Subcutaneous preadipocyte (primary cell): ENCODE data around the gene CABP7. TPM values are rescaled to one million over a fixed set of nuclear protein-coding genes. Genes with fewer than 3 reads are reported as not detected.

ENCODE experiments used
- small RNA-seq: library from RNA; depleted of rRNA; stranded (forward); fragments of <200 nt; gene quantifications from one replicate; pipeline ENCODE3, GENCODE V24; 2012
- total RNA-seq: library from RNA; depleted of rRNA; stranded (reverse); fragments of >200 nt; gene quantifications from 2 replicates; pipeline ENCODE4 v1.2.3, GENCODE V29; 2012

Gene CABP7
- not detected in 2 replicates for total RNA-seq

DNA sequence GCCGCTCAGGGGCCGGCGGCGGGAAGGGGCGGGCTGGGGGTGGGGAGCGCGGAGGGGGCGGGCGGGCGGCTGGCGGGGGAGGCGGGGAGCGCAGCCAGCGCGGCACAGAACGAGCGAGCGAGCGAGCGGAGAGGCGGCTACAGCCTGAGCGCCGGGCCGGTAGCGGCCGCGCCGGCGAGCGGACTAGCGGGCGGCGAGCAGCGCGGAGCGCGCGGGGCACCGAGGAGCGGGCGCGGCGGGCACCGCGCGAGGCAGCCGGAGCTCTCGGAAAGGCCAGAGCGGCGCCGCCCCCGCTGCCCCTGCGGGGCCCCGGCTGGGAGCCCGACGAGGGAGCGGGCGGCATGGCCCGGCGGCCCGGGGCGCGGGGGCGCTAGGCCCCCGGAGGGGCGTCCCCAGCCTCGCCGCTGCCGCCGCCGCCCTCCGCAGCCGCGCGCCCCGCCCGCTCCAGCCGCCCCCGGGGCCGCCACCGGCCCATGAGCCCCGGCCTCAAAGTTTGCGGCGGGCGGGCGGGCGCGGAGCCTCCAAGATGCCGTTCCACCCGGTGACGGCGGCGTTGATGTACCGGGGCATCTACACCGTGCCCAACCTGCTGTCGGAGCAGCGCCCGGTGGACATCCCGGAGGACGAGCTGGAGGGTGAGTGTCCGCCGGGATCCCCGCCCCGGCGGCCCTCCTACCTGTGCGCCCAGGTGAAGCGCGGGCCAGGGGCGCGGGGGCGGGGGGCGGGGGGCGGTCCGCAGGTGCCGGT lies at the start of gene CABP7:
TSS of gene CABP7 (plus strand) at position 105 of the 747 bp plus-strand sequence. CDS start at position 527, 422 bp downstream.

DNA sequence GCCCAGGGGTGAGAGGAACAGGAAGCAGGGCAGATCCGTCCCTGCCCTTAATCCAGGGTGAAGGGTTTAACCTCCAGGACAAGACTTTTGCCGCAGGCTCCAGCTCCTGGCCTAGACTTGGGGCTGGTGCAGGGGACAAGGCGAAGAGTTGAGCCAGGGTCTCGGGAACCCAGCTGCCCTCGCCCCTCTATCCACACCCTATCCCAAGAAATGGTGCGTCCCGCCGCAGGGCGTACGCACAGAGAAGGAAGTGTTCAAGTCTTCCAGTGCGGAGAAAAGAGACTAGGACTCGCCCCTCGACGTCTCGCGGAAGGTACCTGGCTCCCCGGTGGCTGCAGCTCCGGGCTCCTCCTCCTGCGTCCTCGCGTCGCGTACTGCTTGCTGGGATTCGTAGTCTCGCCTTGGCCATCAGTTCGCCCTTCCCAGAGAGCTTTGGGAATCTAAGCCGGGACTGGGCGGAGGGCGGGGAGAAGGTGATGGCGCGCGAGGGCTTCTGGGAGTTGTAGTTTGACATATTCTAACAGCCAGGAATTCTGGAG lies 46.9 kb downstream of the CABP7 start, which contains the start of gene ZMAT5:
TSS of gene ZMAT5 (minus strand) at position 376 of the 539 bp plus-strand sequence. CDS start 18,463 bp downstream, outside the sequence.

GRCh38 chr22:29767171-29768051 lies 47.6 kb downstream of the CABP7 start, which contains the start of gene UQCR10:
Gene UQCR10 (plus strand): TSS chr22:29767369. CDS start chr22:29767399, 30 bp downstream.

Small RNAs within 50 kb of the gene (small RNA-seq; reads per million reads assigned to genes)
- gene AC004882.2 (not detected), gene RF00019 (not detected)

Other genes starting within 250 kb of the CABP7 start
- gene NEFH, start 239.8 kb upstream of the CABP7 start, total RNA-seq = 0.37 and 0.78 TPM in 2 replicates
- 40.1 and 54.9 TPM in 2 replicates for gene THOC5, start 166.2 kb upstream of the CABP7 start, total RNA-seq
- gene NIPSNAP1, start 138.9 kb upstream of the CABP7 start, total RNA-seq = 44.5 and 48.5 TPM in 2 replicates
- 70.2 and 101 TPM in 2 replicates for gene NF2, start 116.4 kb upstream of the CABP7 start, total RNA-seq
- 13.1 and 20.6 TPM in 2 replicates for gene ZMAT5, start 47.0 kb downstream of the CABP7 start, total RNA-seq
- gene UQCR10, start 47.4 kb downstream of the CABP7 start, total RNA-seq = 54.7 and 57.0 TPM in 2 replicates
- 38.6 and 40.1 TPM in 2 replicates for gene ASCC2, start 118.3 kb downstream of the CABP7 start, total RNA-seq
- 16.9 and 23.5 TPM in 2 replicates for gene MTMR3, start 163.2 kb downstream of the CABP7 start, total RNA-seq